ENCODE measurements around the gene UNK.
A peak's percentile ranks its signal among the peaks of the same experiment; 100 is the strongest.
"Not testable (repeated sequence)": the region's sequence is repeated elsewhere in the genome, so short reads cannot be mapped to it uniquely, and the experiment has no call there.

Gene UNK

GRCh38 chr17:75754378-75755204 lies 30.0 kb upstream of the UNK start:
- no peak for DNase-seq

- no peak for DNase-seq
Measured at GRCh38 chr17:75755205-75755901, 29.3 kb upstream of the UNK start.

GRCh38 chr17:75755990-75756389 lies 28.6 kb upstream of the UNK start:
- DNase-seq = no peak

- no peak for DNase-seq
Measured at GRCh38 chr17:75756451-75757085, 28.0 kb upstream of the UNK start.

- no peak for DNase-seq
Measured at GRCh38 chr17:75757086-75757681, 27.4 kb upstream of the UNK start.

- DNase-seq = no peak
Measured at GRCh38 chr17:75758131-75758905, 26.3 kb upstream of the UNK start.

GRCh38 chr17:75759457-75759856 lies 25.1 kb upstream of the UNK start:
- no peak for DNase-seq

GRCh38 chr17:75759978-75760640 lies 24.5 kb upstream of the UNK start:
- DNase-seq = not testable (repeated sequence)

GRCh38 chr17:75762513-75763268 lies 21.9 kb upstream of the UNK start:
- no peak for DNase-seq

- no peak for DNase-seq
Measured at GRCh38 chr17:75763269-75763607, 21.4 kb upstream of the UNK start.

- no peak for DNase-seq
Measured at GRCh38 chr17:75763613-75764416, 20.8 kb upstream of the UNK start.

GRCh38 chr17:75764417-75764710 lies 20.2 kb upstream of the UNK start:
- no peak for DNase-seq

GRCh38 chr17:75764711-75765421 lies 19.7 kb upstream of the UNK start, which contains the start of gene GALK1:
Gene GALK1 (minus strand): TSS chr17:75765192. CDS start chr17:75765136, 56 bp downstream.
- peak; percentile 69 to 74 for DNase-seq

- no peak for DNase-seq
Measured at GRCh38 chr17:75765981-75766380, 18.6 kb upstream of the UNK start.

GRCh38 chr17:75767881-75768280 lies 16.7 kb upstream of the UNK start:
- no peak for DNase-seq

GRCh38 chr17:75769536-75769935 lies 15.1 kb upstream of the UNK start:
- no peak for DNase-seq

- no peak for DNase-seq
Measured at GRCh38 chr17:75771334-75772281, 13.0 kb upstream of the UNK start.

- no peak for DNase-seq
Measured at GRCh38 chr17:75773121-75773807, 11.3 kb upstream of the UNK start.
